ENCODE measurements around the gene SCAF11.
"Not testable (repeated sequence)": the region's sequence is repeated elsewhere in the genome, so short reads cannot be mapped to it uniquely, and the experiment has no call there.

GRCh38 chr12:46017866-46018375 lies 27.5 kb upstream of the SCAF11 start:
- TF ChIP-seq CTCF (IDR thresholded peaks at IDR 0.05; ENCODE audit: poor library complexity, severe bottlenecking); POLR2AphosphoS5 (IDR thresholded peaks at IDR 0.05); RAD21 (conservative IDR thresholded peaks at IDR 0.05); EZH2 (IDR thresholded peaks at IDR 0.05; ENCODE audit: borderline replicate concordance, insufficient read depth, low read length, poor library complexity, severe bottlenecking); REST (IDR thresholded peaks at IDR 0.05; ENCODE audit: borderline replicate concordance); EP300 (conservative IDR thresholded peaks at IDR 0.05; ENCODE audit: poor library complexity, severe bottlenecking); TAF1 (IDR thresholded peaks at IDR 0.05; ENCODE audit: low read depth): not testable (repeated sequence)

Data from neural cell (in vitro differentiated cells).